HG02970 (cell line): ENCODE results near the gene SIGLEC1.

Experiments used
- ATAC-seq: cut with Tn5 transposase; IDR thresholded peaks from one replicate; pipeline ENCODE4 v1.9.1; 2021; ENCODE audit warnings: mild to moderate bottlenecking, moderate library complexity, moderate number of reproducible peaks; ENCODE audit not compliant: unreplicated experiment, low FRiP score

Gene SIGLEC1

DNA sequence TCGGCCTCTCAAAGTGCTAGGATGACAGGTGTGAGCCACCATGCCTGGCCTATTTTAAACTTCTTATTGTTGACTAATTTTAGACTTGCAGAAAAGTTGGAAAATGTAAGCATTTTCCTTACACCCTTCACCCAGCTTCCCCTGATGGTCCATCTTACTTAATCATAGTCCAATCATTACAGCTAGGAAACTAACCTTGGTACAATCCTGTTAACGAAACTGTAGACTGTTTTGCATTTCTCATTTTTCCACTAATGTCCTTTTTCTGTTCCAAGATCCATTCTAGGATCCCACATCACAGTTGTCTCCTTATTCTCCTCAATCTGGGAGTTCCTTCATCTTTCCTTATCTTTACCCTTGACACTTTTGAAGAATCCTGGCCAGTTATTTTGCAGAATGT lies 48.5 kb downstream of the SIGLEC1 start:
- ATAC-seq: no peak

DNA sequence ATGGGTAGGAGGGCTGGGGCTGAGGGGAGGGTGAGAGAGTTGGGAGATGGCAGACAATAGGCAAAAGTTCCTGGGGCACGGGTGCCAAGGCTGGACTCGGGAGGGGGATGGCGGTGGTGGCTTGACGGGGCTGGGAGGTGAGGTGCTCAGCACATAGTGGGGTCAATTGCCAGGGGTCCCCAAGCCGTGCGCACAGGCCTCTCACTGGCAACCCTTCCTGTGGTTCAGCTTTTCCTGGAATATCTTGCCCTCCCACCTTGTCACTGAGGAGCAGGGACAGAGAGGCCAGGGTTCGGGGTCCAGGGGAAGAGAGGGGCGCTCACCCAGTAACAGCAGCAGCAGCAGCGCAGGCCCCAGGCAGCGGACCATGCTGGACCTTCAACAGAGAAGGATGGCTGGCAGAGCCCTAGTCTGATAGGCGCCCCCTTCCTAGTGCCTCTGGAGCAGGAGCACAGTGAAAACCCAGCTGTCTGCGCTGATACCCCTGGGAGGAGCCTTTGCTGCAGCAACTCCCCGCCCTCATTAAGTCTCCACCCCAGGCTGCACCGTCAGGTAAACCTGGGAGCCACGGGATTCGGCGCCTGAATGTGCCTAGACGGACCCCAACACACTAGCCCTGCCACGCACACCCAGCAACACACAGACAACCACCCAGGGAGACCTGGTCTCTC lies 49.2 kb downstream of the SIGLEC1 start, which contains the start of gene GFRA4:
Gene GFRA4, minus strand, starts transcription at position 369 of the 671 bp plus-strand sequence. Its CDS starts 0 bp downstream, at position 369.
- no peak for ATAC-seq
